GM23248 (cell line): ENCODE results near the gene TBX2. TPM values are rescaled to one million over a fixed set of nuclear protein-coding genes. Genes with fewer than 3 reads are reported as not detected.

Experiments
- DNase-seq: peaks from one replicate; pipeline ENCODE4 v3.0.0-alpha.2; 2015
- H2AFZ ChIP-seq: fragments of 200-600 bp; sonication (generic); 2 replicates; pipeline ENCODE4 v1.6.1; 2016; ENCODE audit warnings: antibody characterized with exemption
- H3F3A ChIP-seq: fragments of 200-600 bp; sonication (generic); 2 replicates; pipeline ENCODE4 v1.6.1; 2016; ENCODE audit warnings: mild to moderate bottlenecking, antibody characterized with exemption, mixed run types; ENCODE audit not compliant: insufficient read depth
- H3K27ac ChIP-seq: fragments of 200-600 bp; sonication (generic); 2 replicates; pipeline ENCODE4 v1.5.1; 2016; ENCODE audit warnings: mild to moderate bottlenecking
- H3K27me3 ChIP-seq: fragments of 200-600 bp; sonication (generic); replicated peaks from 2 replicates; pipeline ENCODE4 v1.6.1; 2016; ENCODE audit warnings: mild to moderate bottlenecking; ENCODE audit not compliant: insufficient read depth
- H3K36me3 ChIP-seq: fragments of 200-600 bp; sonication (generic); 2 replicates; pipeline ENCODE4 v1.6.1; 2016; ENCODE audit warnings: low read depth, mild to moderate bottlenecking
- H3K4me1 ChIP-seq: fragments of 200-600 bp; sonication (generic); 2 replicates; pipeline ENCODE4 v1.6.1; 2016; ENCODE audit warnings: mild to moderate bottlenecking; ENCODE audit not compliant: insufficient read depth
- H3K4me2 ChIP-seq: fragments of 200-600 bp; sonication (generic); one replicate; pipeline ENCODE4 v1.6.1; 2016; ENCODE audit warnings: mild to moderate bottlenecking; ENCODE audit not compliant: unreplicated experiment
- H3K4me3 ChIP-seq: fragments of 200-600 bp; sonication (generic); 2 replicates; pipeline ENCODE4 v1.5.1; 2016; ENCODE audit warnings: mild to moderate bottlenecking
- H3K79me2 ChIP-seq: fragments of 200-600 bp; sonication (generic); 2 replicates; pipeline ENCODE4 v1.6.1; 2016; ENCODE audit warnings: mild to moderate bottlenecking; ENCODE audit not compliant: insufficient read depth
- H3K9ac ChIP-seq: fragments of 200-600 bp; sonication (generic); 2 replicates; pipeline ENCODE4 v1.6.1; 2016; ENCODE audit warnings: mild to moderate bottlenecking
- H3K9me2 ChIP-seq: fragments of 200-600 bp; sonication (generic); 2 replicates; pipeline ENCODE4 v1.6.1; 2016; ENCODE audit warnings: mixed run types, mild to moderate bottlenecking, moderate library complexity; ENCODE audit not compliant: insufficient read depth
- H3K9me3 ChIP-seq: fragments of 200-600 bp; sonication (generic); one replicate; pipeline ENCODE4 v1.6.1; 2017; ENCODE audit warnings: low read depth
- H4K20me1 ChIP-seq: fragments of 200-600 bp; sonication (generic); 2 replicates; pipeline ENCODE4 v1.6.0; 2016; ENCODE audit not compliant: insufficient read depth
- EZH2 ChIP-seq: fragments of 200-600 bp; sonication (generic); IDR thresholded peaks from 2 replicates; pipeline ENCODE4 v1.6.1; 2018; ENCODE audit warnings: antibody characterized with exemption, mild to moderate bottlenecking; ENCODE audit not compliant: insufficient read depth, poor library complexity, severe bottlenecking
- EZH2phosphoT487 ChIP-seq: fragments of 200-600 bp; sonication (generic); IDR thresholded peaks from 2 replicates; pipeline ENCODE4 v1.6.1; 2018; ENCODE audit warnings: antibody characterized with exemption, moderate library complexity, mild to moderate bottlenecking, low read depth; ENCODE audit not compliant: insufficient read depth
- WGBS, 2 experiments: methylation state at CpG; one replicate each; pipeline ENCODE4 v1.1.6; 2015 to 2017; ENCODE audit warnings: low lambda C conversion rate in 2 of 2, low coverage in 1 of 2; ENCODE audit errors: missing lambda C conversion rate in 2 of 2; 5-methylcytosine and 5-hydroxymethylcytosine counted together
- in situ Hi-C: fragments of 300-500 bp; cut with MboI; formaldehyde crosslinking; loops from 2 replicates; pipeline ENCODE4 v1.15.0; 2020
- polyA plus RNA-seq: library from polyadenylated mRNA; unstranded; fragments of >200 nt; fragmentation: Nextera tagmentation; extraction: Ambion mirVana; gene quantifications from 2 replicates; pipeline ENCODE4 v1.2.1, GENCODE V29; 2016
- total RNA-seq: library from RNA; depleted of rRNA; stranded (reverse); fragments of >200 nt; shearing (Covaris generic); gene quantifications from 2 replicates; pipeline ENCODE4 v1.2.3, GENCODE V29; 2014

TBX2 gene
- total and polyA plus RNA-seq, 2 experiments from 2014 or later = 1.7 to 11.1 TPM

GRCh38 chr17:61388561-61389356 is 10.9 kb upstream of the TBX2 start:
- in situ Hi-C loops = loop anchor here (25.0 kb wide), 1 partner anchor 676 kb away; no protein-coding TSS in a partner anchor
- H3K9me3 ChIP-seq = no peaks in the 10 kb centered on the region

GRCh38 chr17:61389670-61390478 is 9.8 kb upstream of the TBX2 start:
- Histone ChIP-seq H3K4me1 (no peaks in the 10 kb centered on the region), H3K4me2 (no peak overlapping the region), H3K9me2 (no peaks in the 10 kb centered on the region), H3K79me2 (no peaks in the 10 kb centered on the region), H3K36me3 (no peaks in the 10 kb centered on the region), H3K27ac (no peak overlapping the region), H3K9me3 (no peaks in the 10 kb centered on the region), H3K4me3 (no peak overlapping the region), H3K27me3 (no peaks in the 10 kb centered on the region), H2AFZ (no peak overlapping the region), H3K9ac (no peak overlapping the region), H3F3A (no peaks in the 10 kb centered on the region), H4K20me1 (no peaks in the 10 kb centered on the region)
- 34 to 37% methylated on average over 25 of the region's 25 CpGs for WGBS, 2 experiments
- in situ Hi-C loops = loop anchor here (10.0 to 25.0 kb wide), 2 partner anchors 375 to 678 kb away; no protein-coding TSS in a partner anchor
- TF ChIP-seq EZH2 (no peak), EZH2phosphoT487 (no peak)
- DNase-seq = peak; percentile 59

More at GRCh38 chr17:61388561-61389356, 10.9 kb upstream of the TBX2 start:
- WGBS, 2 experiments = 91 to 92% methylated on average over 21 of the region's 21 CpGs
- Histone ChIP-seq H3K4me2 (no peak overlapping the region), H3K36me3 (no peaks in the 10 kb centered on the region), H3K4me3 (no peak overlapping the region), H4K20me1 (no peaks in the 10 kb centered on the region), H3K79me2 (no peaks in the 10 kb centered on the region), H3K9ac (no peak overlapping the region), H3F3A (no peaks in the 10 kb centered on the region), H2AFZ (no peak overlapping the region), H3K9me2 (no peaks in the 10 kb centered on the region), H3K4me1 (no peaks in the 10 kb centered on the region), H3K27me3 (no peaks in the 10 kb centered on the region), H3K27ac (no peak overlapping the region)
- no peak for DNase-seq
- TF ChIP-seq EZH2 (no peak), EZH2phosphoT487 (no peak)

GRCh38 chr17:61390479-61390791 is 9.2 kb upstream of the TBX2 start:
- TF ChIP-seq EZH2 (no peak), EZH2phosphoT487 (no peak)
- 86 to 89% methylated on average over 9 to 11 of the region's 11 CpGs for WGBS, 2 experiments
- Histone ChIP-seq H3K4me1 (no peaks in the 10 kb centered on the region), H3K9ac (no peak overlapping the region), H3K79me2 (no peaks in the 10 kb centered on the region), H3K27ac (no peak overlapping the region), H3K4me3 (no peak overlapping the region), H2AFZ (no peak overlapping the region), H3K4me2 (no peak overlapping the region), H3K27me3 (no peaks in the 10 kb centered on the region), H4K20me1 (no peaks in the 10 kb centered on the region), H3K9me2 (no peaks in the 10 kb centered on the region), H3F3A (no peaks in the 10 kb centered on the region), H3K9me3 (no peaks in the 10 kb centered on the region), H3K36me3 (no peaks in the 10 kb centered on the region)
- no peak for DNase-seq
- in situ Hi-C loops = loop anchor here (10.0 to 25.0 kb wide), 2 partner anchors 376 to 678 kb away; no protein-coding TSS in a partner anchor

GRCh38 chr17:61391595-61392291 is 7.9 kb upstream of the TBX2 start:
- in situ Hi-C loops = loop anchor here (10.0 to 25.0 kb wide), 2 partner anchors 377 to 679 kb away; no protein-coding TSS in a partner anchor
- H3K9me3 ChIP-seq = no peaks in the 10 kb centered on the region
- no peaks in the 10 kb centered on the region for H3K36me3 ChIP-seq
- no peaks in the 10 kb centered on the region for H3K4me1 ChIP-seq
- no peak overlapping the region for H2AFZ ChIP-seq
- no peaks in the 10 kb centered on the region for H3F3A ChIP-seq
- no peaks in the 10 kb centered on the region for H4K20me1 ChIP-seq
- no peak overlapping the region for H3K9ac ChIP-seq
- no peak overlapping the region for H3K4me3 ChIP-seq
- WGBS, 2 experiments = 97% methylated on average over 19 of the region's 19 CpGs
- no peak for TF ChIP-seq EZH2phosphoT487
- TF ChIP-seq EZH2 = no peak
- no peaks in the 10 kb centered on the region for H3K9me2 ChIP-seq
- no peak overlapping the region for H3K27ac ChIP-seq
- no peaks in the 10 kb centered on the region for H3K27me3 ChIP-seq
- no peaks in the 10 kb centered on the region for H3K79me2 ChIP-seq
- no peak for DNase-seq
- H3K4me2 ChIP-seq = no peak overlapping the region
